Measurements from ENCODE around the gene PDK1. TPM values are rescaled to one million over a fixed set of nuclear protein-coding genes. Genes with fewer than 3 reads are reported as not detected.

The PDK1 gene
- total RNA-seq, 1 experiment from 2014 or later = 11.7 TPM

DNA sequence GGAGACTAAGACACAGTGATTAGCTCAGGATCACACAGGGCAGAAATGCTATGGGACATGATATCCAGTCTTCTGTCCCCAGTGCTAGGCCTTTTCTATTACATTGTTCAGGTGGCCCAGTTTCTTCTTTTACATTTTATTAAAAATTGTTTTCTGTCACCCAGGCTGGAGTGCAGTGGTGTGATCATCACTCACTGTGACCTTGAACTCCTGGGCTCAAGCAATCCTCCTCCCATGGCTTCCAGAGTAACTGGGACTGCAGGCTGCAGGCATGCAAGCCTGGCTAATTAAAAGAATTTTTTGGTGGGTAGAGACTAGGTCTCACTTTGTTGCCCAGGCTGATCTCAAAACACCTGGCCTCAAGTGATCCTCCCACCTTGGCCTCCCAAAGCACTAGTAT, 15.4 kb downstream of the PDK1 start:
- CTCF ChIA-PET = no interaction called here
- POLR2A ChIA-PET = no interaction called here

DNA sequence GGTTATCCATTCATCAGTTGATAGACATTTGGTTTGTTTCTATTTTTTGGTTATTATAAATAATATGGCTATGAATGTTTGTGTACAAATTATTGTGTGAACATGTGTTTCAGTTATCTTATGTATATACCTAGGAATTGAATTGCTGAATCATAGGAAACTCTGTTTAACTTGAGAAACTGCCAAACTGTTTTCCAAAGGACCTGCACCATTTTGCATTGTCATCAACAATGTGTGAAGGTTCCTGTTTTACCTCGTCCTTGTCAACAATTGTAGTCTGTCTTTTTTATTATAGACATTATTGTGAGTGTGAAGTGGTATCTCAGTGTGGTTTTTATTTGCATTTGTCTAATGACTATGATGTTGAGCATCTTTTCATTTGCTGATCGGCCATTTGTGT, 17.1 kb downstream of the PDK1 start:
- no peaks in the 10 kb centered on the region for H3K27me3 ChIP-seq (ENCODE audit: control insufficient read depth, insufficient read depth, low read length)
- ATAC-seq (no peak), DNase-seq (ENCODE audit: low read depth, low spot score) (no peak)
- POLR2A ChIA-PET = no interaction called here
- in situ Hi-C loops (cut with HindIII; ENCODE audit: low pct_unique_long_range_greater_than_20kb, low sequenced_read_pairs) = no loop called here
- intact Hi-C loops (cut with micrococcal nuclease; ENCODE audit: unreplicated experiment) = no loop called here
- BruUV-seq (replicated peaks) = no TSS peak
- TF ChIP-seq, protein P1, sequence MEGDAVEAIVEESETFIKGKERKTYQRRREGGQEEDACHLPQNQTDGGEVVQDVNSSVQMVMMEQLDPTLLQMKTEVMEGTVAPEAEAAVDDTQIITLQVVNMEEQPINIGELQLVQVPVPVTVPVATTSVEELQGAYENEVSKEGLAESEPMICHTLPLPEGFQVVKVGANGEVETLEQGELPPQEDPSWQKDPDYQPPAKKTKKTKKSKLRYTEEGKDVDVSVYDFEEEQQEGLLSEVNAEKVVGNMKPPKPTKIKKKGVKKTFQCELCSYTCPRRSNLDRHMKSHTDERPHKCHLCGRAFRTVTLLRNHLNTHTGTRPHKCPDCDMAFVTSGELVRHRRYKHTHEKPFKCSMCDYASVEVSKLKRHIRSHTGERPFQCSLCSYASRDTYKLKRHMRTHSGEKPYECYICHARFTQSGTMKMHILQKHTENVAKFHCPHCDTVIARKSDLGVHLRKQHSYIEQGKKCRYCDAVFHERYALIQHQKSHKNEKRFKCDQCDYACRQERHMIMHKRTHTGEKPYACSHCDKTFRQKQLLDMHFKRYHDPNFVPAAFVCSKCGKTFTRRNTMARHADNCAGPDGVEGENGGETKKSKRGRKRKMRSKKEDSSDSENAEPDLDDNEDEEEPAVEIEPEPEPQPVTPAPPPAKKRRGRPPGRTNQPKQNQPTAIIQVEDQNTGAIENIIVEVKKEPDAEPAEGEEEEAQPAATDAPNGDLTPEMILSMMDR (IDR thresholded peaks at IDR 0.05) = no peak
- TF ChIP-seq SIN3A (IDR thresholded peaks at IDR 0.05; ENCODE audit: borderline replicate concordance, insufficient read depth, low read depth, low read length) = no peak
- TF ChIP-seq POLR2AphosphoS5 (IDR thresholded peaks at IDR 0.05; ENCODE audit: low read depth, low read length) = no peak
- no peaks in the 10 kb centered on the region for H3K4me1 ChIP-seq (ENCODE audit: control insufficient read depth, insufficient read depth, low read length)
- H3K36me3 ChIP-seq (ENCODE audit: control insufficient read depth, insufficient read depth, low read length) = no peaks in the 10 kb centered on the region
- no peak overlapping the region for H3K4me3 ChIP-seq (ENCODE audit: low read depth in 2 of 2, low read length in 2 of 2)
- CTCF ChIA-PET = no interaction called here
- no peak overlapping the region for H3K27ac ChIP-seq (ENCODE audit: low read length)
- H3K9me3 ChIP-seq (ENCODE audit: control insufficient read depth, insufficient read depth, low read depth, low read length) = peaks cover 19% of the 10 kb centered on the region; the same call in 1 of the 2 replicates

More for the DNA sequence above, 15.4 kb downstream of the PDK1 start:
- H3K27me3 ChIP-seq (ENCODE audit: control insufficient read depth, insufficient read depth, low read length) = no peaks in the 10 kb centered on the region
- H3K4me1 ChIP-seq (ENCODE audit: control insufficient read depth, insufficient read depth, low read length) = no peaks in the 10 kb centered on the region
- no peak for DNase-seq (ENCODE audit: low read depth, low spot score)
- intact Hi-C loops (cut with micrococcal nuclease; ENCODE audit: unreplicated experiment) (no loop called here), in situ Hi-C loops (cut with HindIII; ENCODE audit: low pct_unique_long_range_greater_than_20kb, low sequenced_read_pairs) (no loop called here)
- no peaks in the 10 kb centered on the region for H3K36me3 ChIP-seq (ENCODE audit: control insufficient read depth, insufficient read depth, low read length)
- TF ChIP-seq TCF7L2 (IDR thresholded peaks at IDR 0.05; ENCODE audit: low read depth, low read length) (no peak), SIN3A (IDR thresholded peaks at IDR 0.05; ENCODE audit: borderline replicate concordance, insufficient read depth, low read depth, low read length) (no peak), POLR2AphosphoS5 (IDR thresholded peaks at IDR 0.05; ENCODE audit: low read depth, low read length) (no peak)
- TF ChIP-seq, protein P2, sequence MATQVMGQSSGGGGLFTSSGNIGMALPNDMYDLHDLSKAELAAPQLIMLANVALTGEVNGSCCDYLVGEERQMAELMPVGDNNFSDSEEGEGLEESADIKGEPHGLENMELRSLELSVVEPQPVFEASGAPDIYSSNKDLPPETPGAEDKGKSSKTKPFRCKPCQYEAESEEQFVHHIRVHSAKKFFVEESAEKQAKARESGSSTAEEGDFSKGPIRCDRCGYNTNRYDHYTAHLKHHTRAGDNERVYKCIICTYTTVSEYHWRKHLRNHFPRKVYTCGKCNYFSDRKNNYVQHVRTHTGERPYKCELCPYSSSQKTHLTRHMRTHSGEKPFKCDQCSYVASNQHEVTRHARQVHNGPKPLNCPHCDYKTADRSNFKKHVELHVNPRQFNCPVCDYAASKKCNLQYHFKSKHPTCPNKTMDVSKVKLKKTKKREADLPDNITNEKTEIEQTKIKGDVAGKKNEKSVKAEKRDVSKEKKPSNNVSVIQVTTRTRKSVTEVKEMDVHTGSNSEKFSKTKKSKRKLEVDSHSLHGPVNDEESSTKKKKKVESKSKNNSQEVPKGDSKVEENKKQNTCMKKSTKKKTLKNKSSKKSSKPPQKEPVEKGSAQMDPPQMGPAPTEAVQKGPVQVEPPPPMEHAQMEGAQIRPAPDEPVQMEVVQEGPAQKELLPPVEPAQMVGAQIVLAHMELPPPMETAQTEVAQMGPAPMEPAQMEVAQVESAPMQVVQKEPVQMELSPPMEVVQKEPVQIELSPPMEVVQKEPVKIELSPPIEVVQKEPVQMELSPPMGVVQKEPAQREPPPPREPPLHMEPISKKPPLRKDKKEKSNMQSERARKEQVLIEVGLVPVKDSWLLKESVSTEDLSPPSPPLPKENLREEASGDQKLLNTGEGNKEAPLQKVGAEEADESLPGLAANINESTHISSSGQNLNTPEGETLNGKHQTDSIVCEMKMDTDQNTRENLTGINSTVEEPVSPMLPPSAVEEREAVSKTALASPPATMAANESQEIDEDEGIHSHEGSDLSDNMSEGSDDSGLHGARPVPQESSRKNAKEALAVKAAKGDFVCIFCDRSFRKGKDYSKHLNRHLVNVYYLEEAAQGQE (IDR thresholded peaks at IDR 0.05; ENCODE audit: insufficient read depth in 1 of 2, low read depth in 2 of 2, low read length in 1 of 2) = no peak
- TF ChIP-seq, protein P1 (IDR thresholded peaks at IDR 0.05) = no peak
- no peak overlapping the region for H3K4me3 ChIP-seq (ENCODE audit: low read depth in 2 of 2, low read length in 2 of 2)
- H3K9me3 ChIP-seq (ENCODE audit: control insufficient read depth, insufficient read depth, low read depth, low read length) = peaks cover 8% of the 10 kb centered on the region; the same call in 1 of the 2 replicates
- ATAC-seq = no peak
- no peak overlapping the region for H3K27ac ChIP-seq (ENCODE audit: low read length)
- no TSS peak for BruUV-seq (replicated peaks)
